ENCODE results near the gene MALAT1. TPM values are rescaled to one million over a fixed set of nuclear protein-coding genes. Genes with fewer than 3 reads are reported as not detected.

MALAT1 gene
- total and polyA plus RNA-seq, 2 of the 13 experiments (the other 11 are each of a cell fraction or from before 2014, with no cell fraction given): 143 to 1,237 TPM

DNA sequence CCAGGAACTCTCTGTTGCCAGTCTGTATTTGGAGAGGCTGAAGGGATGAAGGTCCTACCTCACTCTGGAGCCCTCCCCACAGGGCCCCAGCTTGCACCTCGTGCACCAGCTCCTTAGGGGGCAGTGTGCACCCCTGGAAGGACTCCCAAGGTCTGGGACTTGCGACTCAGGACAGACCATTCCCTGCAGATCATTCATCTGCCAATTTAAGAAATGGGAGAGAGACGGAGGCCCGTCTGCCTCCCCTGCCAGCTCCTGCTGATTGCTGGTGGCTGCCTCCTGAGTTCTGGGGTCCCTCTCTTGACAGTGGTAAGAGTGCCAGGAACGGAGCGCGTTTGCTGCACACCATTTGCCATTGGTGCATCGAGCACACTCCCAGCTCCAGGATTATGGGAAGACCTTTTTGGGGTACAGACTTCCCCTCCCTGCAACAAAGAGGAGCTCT is 27.4 kb upstream of the MALAT1 start (continued):
- TF ChIP-seq, protein P1, sequence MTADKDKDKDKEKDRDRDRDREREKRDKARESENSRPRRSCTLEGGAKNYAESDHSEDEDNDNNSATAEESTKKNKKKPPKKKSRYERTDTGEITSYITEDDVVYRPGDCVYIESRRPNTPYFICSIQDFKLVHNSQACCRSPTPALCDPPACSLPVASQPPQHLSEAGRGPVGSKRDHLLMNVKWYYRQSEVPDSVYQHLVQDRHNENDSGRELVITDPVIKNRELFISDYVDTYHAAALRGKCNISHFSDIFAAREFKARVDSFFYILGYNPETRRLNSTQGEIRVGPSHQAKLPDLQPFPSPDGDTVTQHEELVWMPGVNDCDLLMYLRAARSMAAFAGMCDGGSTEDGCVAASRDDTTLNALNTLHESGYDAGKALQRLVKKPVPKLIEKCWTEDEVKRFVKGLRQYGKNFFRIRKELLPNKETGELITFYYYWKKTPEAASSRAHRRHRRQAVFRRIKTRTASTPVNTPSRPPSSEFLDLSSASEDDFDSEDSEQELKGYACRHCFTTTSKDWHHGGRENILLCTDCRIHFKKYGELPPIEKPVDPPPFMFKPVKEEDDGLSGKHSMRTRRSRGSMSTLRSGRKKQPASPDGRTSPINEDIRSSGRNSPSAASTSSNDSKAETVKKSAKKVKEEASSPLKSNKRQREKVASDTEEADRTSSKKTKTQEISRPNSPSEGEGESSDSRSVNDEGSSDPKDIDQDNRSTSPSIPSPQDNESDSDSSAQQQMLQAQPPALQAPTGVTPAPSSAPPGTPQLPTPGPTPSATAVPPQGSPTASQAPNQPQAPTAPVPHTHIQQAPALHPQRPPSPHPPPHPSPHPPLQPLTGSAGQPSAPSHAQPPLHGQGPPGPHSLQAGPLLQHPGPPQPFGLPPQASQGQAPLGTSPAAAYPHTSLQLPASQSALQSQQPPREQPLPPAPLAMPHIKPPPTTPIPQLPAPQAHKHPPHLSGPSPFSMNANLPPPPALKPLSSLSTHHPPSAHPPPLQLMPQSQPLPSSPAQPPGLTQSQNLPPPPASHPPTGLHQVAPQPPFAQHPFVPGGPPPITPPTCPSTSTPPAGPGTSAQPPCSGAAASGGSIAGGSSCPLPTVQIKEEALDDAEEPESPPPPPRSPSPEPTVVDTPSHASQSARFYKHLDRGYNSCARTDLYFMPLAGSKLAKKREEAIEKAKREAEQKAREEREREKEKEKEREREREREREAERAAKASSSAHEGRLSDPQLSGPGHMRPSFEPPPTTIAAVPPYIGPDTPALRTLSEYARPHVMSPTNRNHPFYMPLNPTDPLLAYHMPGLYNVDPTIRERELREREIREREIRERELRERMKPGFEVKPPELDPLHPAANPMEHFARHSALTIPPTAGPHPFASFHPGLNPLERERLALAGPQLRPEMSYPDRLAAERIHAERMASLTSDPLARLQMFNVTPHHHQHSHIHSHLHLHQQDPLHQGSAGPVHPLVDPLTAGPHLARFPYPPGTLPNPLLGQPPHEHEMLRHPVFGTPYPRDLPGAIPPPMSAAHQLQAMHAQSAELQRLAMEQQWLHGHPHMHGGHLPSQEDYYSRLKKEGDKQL (CRISPR knock-in tag; IDR thresholded peaks at IDR 0.05; ENCODE audit: low read depth): no peak
- TF ChIP-seq, protein P2, sequence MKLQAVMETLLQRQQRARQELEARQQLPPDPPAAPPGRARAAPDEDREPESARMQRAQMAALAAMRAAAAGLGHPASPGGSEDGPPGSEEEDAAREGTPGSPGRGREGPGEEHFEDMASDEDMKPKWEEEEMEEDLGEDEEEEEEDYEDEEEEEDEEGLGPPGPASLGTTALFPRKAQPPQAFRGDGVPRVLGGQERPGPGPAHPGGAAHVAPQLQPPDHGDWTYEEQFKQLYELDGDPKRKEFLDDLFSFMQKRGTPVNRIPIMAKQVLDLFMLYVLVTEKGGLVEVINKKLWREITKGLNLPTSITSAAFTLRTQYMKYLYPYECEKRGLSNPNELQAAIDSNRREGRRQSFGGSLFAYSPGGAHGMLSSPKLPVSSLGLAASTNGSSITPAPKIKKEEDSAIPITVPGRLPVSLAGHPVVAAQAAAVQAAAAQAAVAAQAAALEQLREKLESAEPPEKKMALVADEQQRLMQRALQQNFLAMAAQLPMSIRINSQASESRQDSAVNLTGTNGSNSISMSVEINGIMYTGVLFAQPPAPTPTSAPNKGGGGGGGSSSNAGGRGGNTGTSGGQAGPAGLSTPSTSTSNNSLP (IDR thresholded peaks at IDR 0.05; ENCODE audit: low read depth, low read length): no peak
- TF ChIP-seq, protein P3, sequence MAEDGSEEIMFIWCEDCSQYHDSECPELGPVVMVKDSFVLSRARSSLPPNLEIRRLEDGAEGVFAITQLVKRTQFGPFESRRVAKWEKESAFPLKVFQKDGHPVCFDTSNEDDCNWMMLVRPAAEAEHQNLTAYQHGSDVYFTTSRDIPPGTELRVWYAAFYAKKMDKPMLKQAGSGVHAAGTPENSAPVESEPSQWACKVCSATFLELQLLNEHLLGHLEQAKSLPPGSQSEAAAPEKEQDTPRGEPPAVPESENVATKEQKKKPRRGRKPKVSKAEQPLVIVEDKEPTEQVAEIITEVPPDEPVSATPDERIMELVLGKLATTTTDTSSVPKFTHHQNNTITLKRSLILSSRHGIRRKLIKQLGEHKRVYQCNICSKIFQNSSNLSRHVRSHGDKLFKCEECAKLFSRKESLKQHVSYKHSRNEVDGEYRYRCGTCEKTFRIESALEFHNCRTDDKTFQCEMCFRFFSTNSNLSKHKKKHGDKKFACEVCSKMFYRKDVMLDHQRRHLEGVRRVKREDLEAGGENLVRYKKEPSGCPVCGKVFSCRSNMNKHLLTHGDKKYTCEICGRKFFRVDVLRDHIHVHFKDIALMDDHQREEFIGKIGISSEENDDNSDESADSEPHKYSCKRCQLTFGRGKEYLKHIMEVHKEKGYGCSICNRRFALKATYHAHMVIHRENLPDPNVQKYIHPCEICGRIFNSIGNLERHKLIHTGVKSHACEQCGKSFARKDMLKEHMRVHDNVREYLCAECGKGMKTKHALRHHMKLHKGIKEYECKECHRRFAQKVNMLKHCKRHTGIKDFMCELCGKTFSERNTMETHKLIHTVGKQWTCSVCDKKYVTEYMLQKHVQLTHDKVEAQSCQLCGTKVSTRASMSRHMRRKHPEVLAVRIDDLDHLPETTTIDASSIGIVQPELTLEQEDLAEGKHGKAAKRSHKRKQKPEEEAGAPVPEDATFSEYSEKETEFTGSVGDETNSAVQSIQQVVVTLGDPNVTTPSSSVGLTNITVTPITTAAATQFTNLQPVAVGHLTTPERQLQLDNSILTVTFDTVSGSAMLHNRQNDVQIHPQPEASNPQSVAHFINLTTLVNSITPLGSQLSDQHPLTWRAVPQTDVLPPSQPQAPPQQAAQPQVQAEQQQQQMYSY (CRISPR knock-in tag; IDR thresholded peaks at IDR 0.05): no peak
- TF ChIP-seq ZNF382 (CRISPR knock-in tag; IDR thresholded peaks at IDR 0.05; ENCODE audit: borderline replicate concordance) (no peak), THAP11 (CRISPR knock-in tag; IDR thresholded peaks at IDR 0.05) (peak; percentile 31; the same call in 1 of the 2 replicates), NFE2L2 (IDR thresholded peaks at IDR 0.05; ENCODE audit: low read length) (no peak), ZKSCAN5 (CRISPR knock-in tag; IDR thresholded peaks at IDR 0.05) (no peak; the same call in 1 of the 2 replicates), PHF8 (CRISPR knock-in tag; IDR thresholded peaks at IDR 0.05) (no peak), MBD4 (IDR thresholded peaks at IDR 0.05; ENCODE audit: borderline replicate concordance, low read length) (no peak), ZNF432 (CRISPR knock-in tag; IDR thresholded peaks at IDR 0.05; ENCODE audit: borderline replicate concordance) (no peak), MLLT10 (CRISPR knock-in tag; IDR thresholded peaks at IDR 0.05) (no peak)
- TF ChIP-seq, protein P4, sequence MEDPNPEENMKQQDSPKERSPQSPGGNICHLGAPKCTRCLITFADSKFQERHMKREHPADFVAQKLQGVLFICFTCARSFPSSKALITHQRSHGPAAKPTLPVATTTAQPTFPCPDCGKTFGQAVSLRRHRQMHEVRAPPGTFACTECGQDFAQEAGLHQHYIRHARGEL (CRISPR knock-in tag; IDR thresholded peaks at IDR 0.05): no peak
- TF ChIP-seq, protein P5, sequence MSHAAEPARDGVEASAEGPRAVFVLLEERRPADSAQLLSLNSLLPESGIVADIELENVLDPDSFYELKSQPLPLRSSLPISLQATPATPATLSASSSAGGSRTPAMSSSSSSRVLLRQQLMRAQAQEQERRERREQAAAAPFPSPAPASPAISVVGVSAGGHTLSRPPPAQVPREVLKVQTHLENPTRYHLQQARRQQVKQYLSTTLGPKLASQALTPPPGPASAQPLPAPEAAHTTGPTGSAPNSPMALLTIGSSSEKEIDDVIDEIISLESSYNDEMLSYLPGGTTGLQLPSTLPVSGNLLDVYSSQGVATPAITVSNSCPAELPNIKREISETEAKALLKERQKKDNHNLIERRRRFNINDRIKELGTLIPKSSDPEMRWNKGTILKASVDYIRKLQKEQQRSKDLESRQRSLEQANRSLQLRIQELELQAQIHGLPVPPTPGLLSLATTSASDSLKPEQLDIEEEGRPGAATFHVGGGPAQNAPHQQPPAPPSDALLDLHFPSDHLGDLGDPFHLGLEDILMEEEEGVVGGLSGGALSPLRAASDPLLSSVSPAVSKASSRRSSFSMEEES (CRISPR knock-in tag; IDR thresholded peaks at IDR 0.05): 0 out of 2 replicates have a peak, but pooled peaks have one; percentile 16
- TF ChIP-seq, protein P6, sequence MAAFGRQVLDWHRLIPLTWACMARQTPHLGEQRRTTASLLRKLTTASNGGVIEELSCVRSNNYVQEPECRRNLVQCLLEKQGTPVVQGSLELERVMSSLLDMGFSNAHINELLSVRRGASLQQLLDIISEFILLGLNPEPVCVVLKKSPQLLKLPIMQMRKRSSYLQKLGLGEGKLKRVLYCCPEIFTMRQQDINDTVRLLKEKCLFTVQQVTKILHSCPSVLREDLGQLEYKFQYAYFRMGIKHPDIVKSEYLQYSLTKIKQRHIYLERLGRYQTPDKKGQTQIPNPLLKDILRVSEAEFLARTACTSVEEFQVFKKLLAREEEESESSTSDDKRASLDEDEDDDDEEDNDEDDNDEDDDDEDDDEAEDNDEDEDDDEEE (CRISPR knock-in tag; IDR thresholded peaks at IDR 0.05): no peak
- TF ChIP-seq, protein P7, sequence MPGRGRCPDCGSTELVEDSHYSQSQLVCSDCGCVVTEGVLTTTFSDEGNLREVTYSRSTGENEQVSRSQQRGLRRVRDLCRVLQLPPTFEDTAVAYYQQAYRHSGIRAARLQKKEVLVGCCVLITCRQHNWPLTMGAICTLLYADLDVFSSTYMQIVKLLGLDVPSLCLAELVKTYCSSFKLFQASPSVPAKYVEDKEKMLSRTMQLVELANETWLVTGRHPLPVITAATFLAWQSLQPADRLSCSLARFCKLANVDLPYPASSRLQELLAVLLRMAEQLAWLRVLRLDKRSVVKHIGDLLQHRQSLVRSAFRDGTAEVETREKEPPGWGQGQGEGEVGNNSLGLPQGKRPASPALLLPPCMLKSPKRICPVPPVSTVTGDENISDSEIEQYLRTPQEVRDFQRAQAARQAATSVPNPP (CRISPR knock-in tag; IDR thresholded peaks at IDR 0.05): no peak

Measured in HepG2 (cell line).